ENCODE results near the gene PNPO.

GRCh38 chr17:47996201-47996600 lies 54.8 kb downstream of the PNPO start:
- TF ChIP-seq TEAD4 (IDR thresholded peaks at IDR 0.05; ENCODE audit: borderline replicate concordance, insufficient read depth) (no peak), REST (IDR thresholded peaks at IDR 0.05; ENCODE audit: low read depth, low read length) (no peak), NFIC (IDR thresholded peaks at IDR 0.05; ENCODE audit: borderline replicate concordance) (no peak), USF2 (IDR thresholded peaks at IDR 0.05; ENCODE audit: borderline replicate concordance, low read depth, low read length) (no peak), SIN3A (IDR thresholded peaks at IDR 0.05; ENCODE audit: borderline replicate concordance, low read depth, low read length) (no peak), EZH2phosphoT487 (IDR thresholded peaks at IDR 0.05; ENCODE audit: borderline replicate concordance, low read depth) (no peak), CTCF (IDR thresholded peaks at IDR 0.05) (no peak), YY1 (IDR thresholded peaks at IDR 0.05; ENCODE audit: low read depth) (no peak), TCF12 (IDR thresholded peaks at IDR 0.05) (peak; percentile 72), CHD2 (IDR thresholded peaks at IDR 0.05; ENCODE audit: low read length, partially characterized antibody) (peak; percentile 68), PBX3 (IDR thresholded peaks at IDR 0.05) (peak; percentile 58), GABPA (IDR thresholded peaks at IDR 0.05; ENCODE audit: low read depth) (no peak), POLR2AphosphoS5 (IDR thresholded peaks at IDR 0.05; ENCODE audit: low read depth, low read length) (peak; percentile 53), TAF1 (IDR thresholded peaks at IDR 0.05; ENCODE audit: borderline replicate concordance, low read depth, low read length) (no peak)
